PFSK-1 (cell line): ENCODE results near the gene CSKMT.

Experiments used
- FOXP2 ChIP-seq: optimal IDR thresholded peaks from 2 replicates; pipeline ENCODE3; 2011; ENCODE audit warnings: borderline replicate concordance, control low read depth, inconsistent platforms; ENCODE audit not compliant: insufficient read depth; ENCODE audit errors: extremely low read length, extremely low read depth
- POLR2AphosphoS5 ChIP-seq: IDR thresholded peaks from 2 replicates; pipeline ENCODE4 v1.6.1; 2012; ENCODE audit warnings: low read depth, mild to moderate bottlenecking, control low read depth, low read length, moderate library complexity
- TAF1 ChIP-seq: IDR thresholded peaks from 2 replicates; pipeline ENCODE4 v1.6.1; 2012; ENCODE audit warnings: low read length, control low read depth, borderline replicate concordance; ENCODE audit not compliant: insufficient read depth
- TF ChIP-seq, protein P1 (sequence below), 2 experiments: IDR thresholded peaks; 2 replicates each; pipeline versions ENCODE4 v1.6.1 to v1.8.0; 2011 to 2012; ENCODE audit warnings: low read depth in 2 of 2, low read length in 2 of 2, control low read depth in 1 of 2, inconsistent platforms in 1 of 2, mild to moderate bottlenecking in 1 of 2, moderate library complexity in 1 of 2; ENCODE audit not compliant: insufficient read depth in 1 of 2

DNA sequence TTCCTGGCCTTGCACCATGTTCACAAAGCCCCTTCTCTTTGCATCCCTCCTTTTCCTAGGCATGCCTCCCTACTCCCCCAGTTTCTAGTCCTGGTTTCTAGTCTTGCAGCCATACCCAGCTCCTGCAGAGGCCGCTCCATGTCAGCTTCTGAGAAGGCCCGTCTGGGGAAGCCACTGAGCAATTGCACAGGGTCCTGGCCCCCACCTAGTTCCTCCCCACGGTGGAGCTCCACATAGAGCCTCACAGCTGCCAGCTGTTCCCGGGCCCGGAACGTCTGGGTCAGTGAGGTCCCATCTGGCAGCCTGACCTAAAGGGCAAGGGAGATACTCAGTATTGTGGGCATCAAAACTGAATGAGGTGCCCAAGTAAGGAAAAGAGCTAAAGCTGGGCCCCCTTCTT lies 11.6 kb downstream of the CSKMT start:
- TF ChIP-seq TAF1: no peak
- no peak for TF ChIP-seq POLR2AphosphoS5
- no peak for TF ChIP-seq FOXP2
- TF ChIP-seq, protein P1, sequence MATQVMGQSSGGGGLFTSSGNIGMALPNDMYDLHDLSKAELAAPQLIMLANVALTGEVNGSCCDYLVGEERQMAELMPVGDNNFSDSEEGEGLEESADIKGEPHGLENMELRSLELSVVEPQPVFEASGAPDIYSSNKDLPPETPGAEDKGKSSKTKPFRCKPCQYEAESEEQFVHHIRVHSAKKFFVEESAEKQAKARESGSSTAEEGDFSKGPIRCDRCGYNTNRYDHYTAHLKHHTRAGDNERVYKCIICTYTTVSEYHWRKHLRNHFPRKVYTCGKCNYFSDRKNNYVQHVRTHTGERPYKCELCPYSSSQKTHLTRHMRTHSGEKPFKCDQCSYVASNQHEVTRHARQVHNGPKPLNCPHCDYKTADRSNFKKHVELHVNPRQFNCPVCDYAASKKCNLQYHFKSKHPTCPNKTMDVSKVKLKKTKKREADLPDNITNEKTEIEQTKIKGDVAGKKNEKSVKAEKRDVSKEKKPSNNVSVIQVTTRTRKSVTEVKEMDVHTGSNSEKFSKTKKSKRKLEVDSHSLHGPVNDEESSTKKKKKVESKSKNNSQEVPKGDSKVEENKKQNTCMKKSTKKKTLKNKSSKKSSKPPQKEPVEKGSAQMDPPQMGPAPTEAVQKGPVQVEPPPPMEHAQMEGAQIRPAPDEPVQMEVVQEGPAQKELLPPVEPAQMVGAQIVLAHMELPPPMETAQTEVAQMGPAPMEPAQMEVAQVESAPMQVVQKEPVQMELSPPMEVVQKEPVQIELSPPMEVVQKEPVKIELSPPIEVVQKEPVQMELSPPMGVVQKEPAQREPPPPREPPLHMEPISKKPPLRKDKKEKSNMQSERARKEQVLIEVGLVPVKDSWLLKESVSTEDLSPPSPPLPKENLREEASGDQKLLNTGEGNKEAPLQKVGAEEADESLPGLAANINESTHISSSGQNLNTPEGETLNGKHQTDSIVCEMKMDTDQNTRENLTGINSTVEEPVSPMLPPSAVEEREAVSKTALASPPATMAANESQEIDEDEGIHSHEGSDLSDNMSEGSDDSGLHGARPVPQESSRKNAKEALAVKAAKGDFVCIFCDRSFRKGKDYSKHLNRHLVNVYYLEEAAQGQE (IDR thresholded peaks at IDR 0.05; ENCODE audit: insufficient read depth in 1 of 2, low read depth in 2 of 2, low read length in 2 of 2): no peak
